K562 (cell line): ENCODE measurements around the gene USP5. TPM values are rescaled to one million over a fixed set of nuclear protein-coding genes. Genes with fewer than 3 reads are reported as not detected.
A peak's percentile ranks its signal among the peaks of the same experiment; 100 is the strongest.

Experiments used
- EGR1 ChIP-seq: fragments of 450-650 bp; conservative IDR thresholded peaks from 2 replicates; pipeline ENCODE4 v1.6.1; 2017; ENCODE audit warnings: mild to moderate bottlenecking
- GTF2E2 ChIP-seq: fragments of 200-800 bp; sonication (Bioruptor generic); IDR thresholded peaks from 2 replicates; pipeline ENCODE4 v1.6.1; 2016; ENCODE audit warnings: missing genetic modification characterization, missing compliant biosample characterization
- HLTF ChIP-seq: fragments of 450-650 bp; IDR thresholded peaks from 2 replicates; pipeline ENCODE4 v1.6.1; 2016
- KDM5B ChIP-seq: fragments of 200-600 bp; sonication (generic); IDR thresholded peaks from 2 replicates; pipeline ENCODE4 v1.6.1; 2012; ENCODE audit warnings: low read depth, mild to moderate bottlenecking, moderate library complexity, low read length, control low read depth, inconsistent platforms; ENCODE audit not compliant: insufficient replicate concordance
- NCOR1 ChIP-seq: fragments of 450-650 bp; IDR thresholded peaks from 2 replicates; pipeline ENCODE4 v1.6.1; 2016; ENCODE audit warnings: mild to moderate bottlenecking, moderate library complexity
- NR1H2 ChIP-seq: sonication (generic); formaldehyde crosslinking; IDR thresholded peaks from 2 replicates; pipeline ENCODE4 v1.4.0; 2020; ENCODE audit warnings: mild to moderate bottlenecking, missing genetic modification reagents
- POU5F1 ChIP-seq: fragments of 150-350 bp; IDR thresholded peaks from 2 replicates; pipeline ENCODE4 v1.6.1; 2014; ENCODE audit warnings: borderline replicate concordance, low read length, low read depth, mild to moderate bottlenecking; ENCODE audit not compliant: partially characterized antibody
- PRMT5 ChIP-seq: sonication (generic); formaldehyde crosslinking; IDR thresholded peaks from 2 replicates; pipeline ENCODE4 v1.5.0; 2020; ENCODE audit warnings: missing genetic modification reagents
- ZNF134 ChIP-seq: fragments of 250-450 bp; sonication (Bioruptor Pico); conservative IDR thresholded peaks from 2 replicates; pipeline ENCODE4 v1.4.0; 2020
- polyA plus RNA-seq, 8 experiments: library from polyadenylated mRNA; depleted of rRNA in 4 of 8; stranded (reverse) in 5 of 8; unstranded in 3 of 8; fragments of >200 nt; fragmentation: Nextera tagmentation in 2 of 8; fragmentation: Illumina TruSeq in 1 of 8; extraction: Ambion mirVana in 2 of 8; extraction: Trizol in 1 of 8; gene quantifications; 2 replicates each; pipeline versions ENCODE4 v1.2.1 to v1.2.3, GENCODE V29; 2011 to 2014; ENCODE audit warnings: inconsistent platforms in 1 of 8, missing spikeins in 1 of 8
- total RNA-seq, 7 experiments: library from RNA; depleted of rRNA in 6 of 7; stranded (reverse); fragments of >200 nt in 6 of 7; fragmentation: Illumina TruSeq in 2 of 7; extraction: Trizol in 2 of 7; gene quantifications; 2 replicates each; pipeline versions ENCODE4 v1.2.1 to v1.2.3, GENCODE V29; 2011 to 2021; ENCODE audit warnings: low replicate concordance in 1 of 7
- TF ChIP-seq, protein P1 (sequence below): sonication (generic); formaldehyde crosslinking; IDR thresholded peaks from 2 replicates; pipeline ENCODE4 v1.8.0; 2022; ENCODE audit warnings: mild to moderate bottlenecking, missing genetic modification reagents
- TF ChIP-seq, protein P2 (sequence below): sonication (generic); formaldehyde crosslinking; IDR thresholded peaks from 2 replicates; pipeline ENCODE4 v1.8.0; 2022; ENCODE audit warnings: missing genetic modification reagents, mild to moderate bottlenecking, borderline replicate concordance
- TF ChIP-seq, protein P3 (sequence below), 2 experiments: fragments of 450-650 bp; IDR thresholded peaks; 2 replicates each; pipeline ENCODE4 v1.6.1; 2016
- TF ChIP-seq, protein P4 (sequence below): fragments of 450-650 bp; IDR thresholded peaks from 2 replicates; pipeline ENCODE4 v1.6.1; 2018; ENCODE audit warnings: mild to moderate bottlenecking, low read depth; ENCODE audit not compliant: partially characterized antibody
- TF ChIP-seq, protein P5 (sequence below): fragments of 450-650 bp; formaldehyde crosslinking; IDR thresholded peaks from 2 replicates; pipeline ENCODE4 v1.4.0; 2022; ENCODE audit warnings: missing genetic modification characterization
- TF ChIP-seq, protein P6 (sequence below): fragments of 450-650 bp; IDR thresholded peaks from 2 replicates; pipeline ENCODE4 v1.6.1; 2014; ENCODE audit warnings: low read depth, mild to moderate bottlenecking, moderate library complexity, borderline replicate concordance

USP5 gene
- total and polyA plus RNA-seq, 9 of the 15 experiments (the other 6 are each of a cell fraction or from before 2014, with no cell fraction given), result 1.4 to 107 (median 48.6) TPM

DNA sequence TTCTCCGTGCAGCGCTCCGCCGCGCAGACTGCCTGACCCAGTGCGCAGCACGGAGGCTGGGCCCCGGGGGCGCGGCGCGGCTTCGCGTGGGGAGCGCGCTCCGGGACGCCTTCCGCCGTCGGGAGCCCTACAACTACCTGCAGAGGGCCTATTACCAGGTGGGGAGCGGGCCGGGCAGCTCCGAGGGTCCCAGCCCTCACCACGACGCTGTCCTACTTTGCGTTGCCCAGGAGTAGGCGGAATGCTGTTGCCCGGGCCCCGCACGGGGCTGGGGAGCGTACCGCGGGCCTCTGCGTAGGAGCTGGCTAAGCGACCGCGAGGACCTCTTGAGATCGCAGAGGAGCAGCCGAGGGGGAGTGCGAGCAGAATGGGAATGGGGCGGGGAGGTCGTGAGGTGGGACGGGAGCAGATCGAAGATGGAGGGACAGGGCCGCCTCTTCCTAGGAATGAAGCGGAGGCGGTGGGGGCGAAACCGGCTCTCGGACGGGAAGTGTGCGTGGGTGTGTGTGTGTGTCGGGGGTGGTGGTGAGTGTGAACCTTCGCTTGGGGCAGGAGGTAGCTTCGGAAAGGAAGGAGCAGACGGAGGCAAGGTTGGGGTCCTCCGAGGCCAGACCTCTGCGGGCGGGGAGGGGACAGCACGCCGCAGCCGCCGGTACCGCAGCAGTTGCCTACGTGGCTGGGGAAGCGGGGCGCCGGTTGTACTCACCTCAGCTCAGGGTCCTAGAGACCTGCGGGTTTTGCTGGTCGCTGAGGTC is 23.0 kb upstream of the USP5 start (continued):
- TF ChIP-seq, protein P1, sequence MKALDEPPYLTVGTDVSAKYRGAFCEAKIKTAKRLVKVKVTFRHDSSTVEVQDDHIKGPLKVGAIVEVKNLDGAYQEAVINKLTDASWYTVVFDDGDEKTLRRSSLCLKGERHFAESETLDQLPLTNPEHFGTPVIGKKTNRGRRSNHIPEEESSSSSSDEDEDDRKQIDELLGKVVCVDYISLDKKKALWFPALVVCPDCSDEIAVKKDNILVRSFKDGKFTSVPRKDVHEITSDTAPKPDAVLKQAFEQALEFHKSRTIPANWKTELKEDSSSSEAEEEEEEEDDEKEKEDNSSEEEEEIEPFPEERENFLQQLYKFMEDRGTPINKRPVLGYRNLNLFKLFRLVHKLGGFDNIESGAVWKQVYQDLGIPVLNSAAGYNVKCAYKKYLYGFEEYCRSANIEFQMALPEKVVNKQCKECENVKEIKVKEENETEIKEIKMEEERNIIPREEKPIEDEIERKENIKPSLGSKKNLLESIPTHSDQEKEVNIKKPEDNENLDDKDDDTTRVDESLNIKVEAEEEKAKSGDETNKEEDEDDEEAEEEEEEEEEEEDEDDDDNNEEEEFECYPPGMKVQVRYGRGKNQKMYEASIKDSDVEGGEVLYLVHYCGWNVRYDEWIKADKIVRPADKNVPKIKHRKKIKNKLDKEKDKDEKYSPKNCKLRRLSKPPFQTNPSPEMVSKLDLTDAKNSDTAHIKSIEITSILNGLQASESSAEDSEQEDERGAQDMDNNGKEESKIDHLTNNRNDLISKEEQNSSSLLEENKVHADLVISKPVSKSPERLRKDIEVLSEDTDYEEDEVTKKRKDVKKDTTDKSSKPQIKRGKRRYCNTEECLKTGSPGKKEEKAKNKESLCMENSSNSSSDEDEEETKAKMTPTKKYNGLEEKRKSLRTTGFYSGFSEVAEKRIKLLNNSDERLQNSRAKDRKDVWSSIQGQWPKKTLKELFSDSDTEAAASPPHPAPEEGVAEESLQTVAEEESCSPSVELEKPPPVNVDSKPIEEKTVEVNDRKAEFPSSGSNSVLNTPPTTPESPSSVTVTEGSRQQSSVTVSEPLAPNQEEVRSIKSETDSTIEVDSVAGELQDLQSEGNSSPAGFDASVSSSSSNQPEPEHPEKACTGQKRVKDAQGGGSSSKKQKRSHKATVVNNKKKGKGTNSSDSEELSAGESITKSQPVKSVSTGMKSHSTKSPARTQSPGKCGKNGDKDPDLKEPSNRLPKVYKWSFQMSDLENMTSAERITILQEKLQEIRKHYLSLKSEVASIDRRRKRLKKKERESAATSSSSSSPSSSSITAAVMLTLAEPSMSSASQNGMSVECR, result peak; percentile 51; the same call in 1 of the 2 replicates
- no peak for TF ChIP-seq NR1H2 (CRISPR knock-in tag)
- TF ChIP-seq, protein P2, sequence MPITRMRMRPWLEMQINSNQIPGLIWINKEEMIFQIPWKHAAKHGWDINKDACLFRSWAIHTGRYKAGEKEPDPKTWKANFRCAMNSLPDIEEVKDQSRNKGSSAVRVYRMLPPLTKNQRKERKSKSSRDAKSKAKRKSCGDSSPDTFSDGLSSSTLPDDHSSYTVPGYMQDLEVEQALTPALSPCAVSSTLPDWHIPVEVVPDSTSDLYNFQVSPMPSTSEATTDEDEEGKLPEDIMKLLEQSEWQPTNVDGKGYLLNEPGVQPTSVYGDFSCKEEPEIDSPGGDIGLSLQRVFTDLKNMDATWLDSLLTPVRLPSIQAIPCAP (CRISPR knock-in tag), result no peak
- TF ChIP-seq NCOR1, result no peak
- TF ChIP-seq EGR1, result peak; percentile 99
- TF ChIP-seq, protein P3, sequence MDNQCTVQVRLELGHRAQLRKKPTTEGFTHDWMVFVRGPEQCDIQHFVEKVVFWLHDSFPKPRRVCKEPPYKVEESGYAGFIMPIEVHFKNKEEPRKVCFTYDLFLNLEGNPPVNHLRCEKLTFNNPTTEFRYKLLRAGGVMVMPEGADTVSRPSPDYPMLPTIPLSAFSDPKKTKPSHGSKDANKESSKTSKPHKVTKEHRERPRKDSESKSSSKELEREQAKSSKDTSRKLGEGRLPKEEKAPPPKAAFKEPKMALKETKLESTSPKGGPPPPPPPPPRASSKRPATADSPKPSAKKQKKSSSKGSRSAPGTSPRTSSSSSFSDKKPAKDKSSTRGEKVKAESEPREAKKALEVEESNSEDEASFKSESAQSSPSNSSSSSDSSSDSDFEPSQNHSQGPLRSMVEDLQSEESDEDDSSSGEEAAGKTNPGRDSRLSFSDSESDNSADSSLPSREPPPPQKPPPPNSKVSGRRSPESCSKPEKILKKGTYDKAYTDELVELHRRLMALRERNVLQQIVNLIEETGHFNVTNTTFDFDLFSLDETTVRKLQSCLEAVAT (IDR thresholded peaks at IDR 0.05), result peak in 1 of 2 experiments; percentile 57; a peak in 2 of 4 replicates
- 0 out of 2 replicates have a peak, but pooled peaks have one; percentile 38 for TF ChIP-seq GTF2E2 (tag)
- no peak for TF ChIP-seq PRMT5 (CRISPR knock-in tag)
- TF ChIP-seq HLTF, result 0 out of 2 replicates have a peak, but pooled peaks have one; percentile 56
- TF ChIP-seq, protein P4, sequence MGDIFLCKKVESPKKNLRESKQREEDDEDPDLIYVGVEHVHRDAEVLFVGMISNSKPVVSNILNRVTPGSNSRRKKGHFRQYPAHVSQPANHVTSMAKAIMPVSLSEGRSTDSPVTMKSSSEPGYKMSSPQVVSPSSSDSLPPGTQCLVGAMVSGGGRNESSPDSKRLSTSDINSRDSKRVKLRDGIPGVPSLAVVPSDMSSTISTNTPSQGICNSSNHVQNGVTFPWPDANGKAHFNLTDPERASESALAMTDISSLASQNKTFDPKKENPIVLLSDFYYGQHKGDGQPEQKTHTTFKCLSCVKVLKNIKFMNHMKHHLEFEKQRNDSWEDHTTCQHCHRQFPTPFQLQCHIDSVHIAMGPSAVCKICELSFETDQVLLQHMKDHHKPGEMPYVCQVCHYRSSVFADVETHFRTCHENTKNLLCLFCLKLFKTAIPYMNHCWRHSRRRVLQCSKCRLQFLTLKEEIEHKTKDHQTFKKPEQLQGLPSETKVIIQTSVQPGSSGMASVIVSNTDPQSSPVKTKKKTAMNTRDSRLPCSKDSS, result no peak
- no peak for TF ChIP-seq ZNF134 (CRISPR knock-in tag)
- TF ChIP-seq KDM5B, result peak; percentile 32
- TF ChIP-seq, protein P5, sequence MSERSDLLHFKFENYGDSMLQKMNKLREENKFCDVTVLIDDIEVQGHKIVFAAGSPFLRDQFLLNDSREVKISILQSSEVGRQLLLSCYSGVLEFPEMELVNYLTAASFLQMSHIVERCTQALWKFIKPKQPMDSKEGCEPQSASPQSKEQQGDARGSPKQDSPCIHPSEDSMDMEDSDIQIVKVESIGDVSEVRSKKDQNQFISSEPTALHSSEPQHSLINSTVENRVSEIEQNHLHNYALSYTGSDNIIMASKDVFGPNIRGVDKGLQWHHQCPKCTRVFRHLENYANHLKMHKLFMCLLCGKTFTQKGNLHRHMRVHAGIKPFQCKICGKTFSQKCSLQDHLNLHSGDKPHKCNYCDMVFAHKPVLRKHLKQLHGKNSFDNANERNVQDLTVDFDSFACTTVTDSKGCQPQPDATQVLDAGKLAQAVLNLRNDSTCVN (CRISPR knock-in tag), result no peak
- no peak for TF ChIP-seq POU5F1
- TF ChIP-seq, protein P6, sequence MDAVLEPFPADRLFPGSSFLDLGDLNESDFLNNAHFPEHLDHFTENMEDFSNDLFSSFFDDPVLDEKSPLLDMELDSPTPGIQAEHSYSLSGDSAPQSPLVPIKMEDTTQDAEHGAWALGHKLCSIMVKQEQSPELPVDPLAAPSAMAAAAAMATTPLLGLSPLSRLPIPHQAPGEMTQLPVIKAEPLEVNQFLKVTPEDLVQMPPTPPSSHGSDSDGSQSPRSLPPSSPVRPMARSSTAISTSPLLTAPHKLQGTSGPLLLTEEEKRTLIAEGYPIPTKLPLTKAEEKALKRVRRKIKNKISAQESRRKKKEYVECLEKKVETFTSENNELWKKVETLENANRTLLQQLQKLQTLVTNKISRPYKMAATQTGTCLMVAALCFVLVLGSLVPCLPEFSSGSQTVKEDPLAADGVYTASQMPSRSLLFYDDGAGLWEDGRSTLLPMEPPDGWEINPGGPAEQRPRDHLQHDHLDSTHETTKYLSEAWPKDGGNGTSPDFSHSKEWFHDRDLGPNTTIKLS, result peak; percentile 98
